GM19043 (cell line): ENCODE data around the gene PANK4.
"Not testable (repeated sequence)": the region's sequence is repeated elsewhere in the genome, so short reads cannot be mapped to it uniquely, and the experiment has no call there.

Experiments
- ATAC-seq: cut with Tn5 transposase; IDR thresholded peaks from one replicate; pipeline ENCODE4 v1.9.1; 2021; ENCODE audit warnings: low read depth; ENCODE audit not compliant: unreplicated experiment

The PANK4 gene

DNA sequence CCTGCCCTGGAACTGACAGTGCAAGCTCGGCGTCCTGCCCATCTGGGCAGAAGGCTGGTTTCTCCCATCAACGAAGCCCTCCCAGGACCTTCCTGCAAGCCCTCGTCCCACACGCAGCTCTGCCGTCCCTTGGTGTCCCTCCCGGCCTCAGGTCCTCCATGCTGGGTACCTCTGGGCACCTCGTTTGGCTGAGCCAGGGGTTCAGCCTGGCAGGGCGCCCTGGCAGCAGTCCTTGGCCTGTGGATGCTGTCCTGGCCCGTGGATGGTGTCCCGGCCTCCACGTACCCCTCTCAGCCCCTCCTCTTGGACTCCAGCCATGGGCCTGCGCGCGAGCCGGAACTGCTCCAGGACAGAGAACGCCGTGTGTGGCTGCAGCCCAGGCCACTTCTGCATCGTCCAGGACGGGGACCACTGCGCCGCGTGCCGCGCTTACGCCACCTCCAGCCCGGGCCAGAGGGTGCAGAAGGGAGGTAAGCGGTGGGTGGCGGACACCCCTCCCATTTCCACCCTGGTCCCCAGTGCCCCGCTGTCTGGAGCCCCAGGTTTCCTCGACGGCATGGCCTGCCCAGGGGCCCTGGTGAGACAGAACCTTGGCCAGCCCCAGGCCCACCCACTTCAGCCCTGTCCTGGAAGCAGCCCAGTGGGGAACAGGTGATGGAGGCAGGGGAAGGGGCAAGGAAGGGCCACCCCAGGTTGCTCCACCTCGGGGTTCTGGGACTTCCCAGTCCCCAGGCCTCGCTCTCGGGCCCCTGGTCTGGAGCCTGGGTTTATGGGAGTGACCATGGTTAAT lies 33.3 kb upstream of the PANK4 start:
- ATAC-seq: no peak

DNA sequence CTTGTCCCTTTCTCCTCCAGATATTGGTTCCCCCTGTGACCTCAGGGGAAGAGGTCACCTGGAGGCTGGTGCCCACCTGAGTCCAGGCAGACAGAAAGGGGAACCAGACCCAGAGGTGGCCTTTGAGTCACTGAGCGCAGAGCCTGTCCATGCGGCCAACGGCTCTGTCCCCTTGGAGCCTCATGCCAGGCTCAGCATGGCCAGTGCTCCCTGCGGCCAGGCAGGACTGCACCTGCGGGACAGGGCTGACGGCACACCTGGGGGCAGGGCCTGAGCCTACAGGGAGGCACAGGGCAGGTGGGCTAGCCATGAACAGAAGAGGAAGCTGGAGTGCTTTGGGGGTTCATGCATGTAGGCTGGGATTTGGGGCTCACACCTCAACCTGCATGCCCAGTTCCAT lies 32.5 kb upstream of the PANK4 start:
- ATAC-seq: no peak

DNA sequence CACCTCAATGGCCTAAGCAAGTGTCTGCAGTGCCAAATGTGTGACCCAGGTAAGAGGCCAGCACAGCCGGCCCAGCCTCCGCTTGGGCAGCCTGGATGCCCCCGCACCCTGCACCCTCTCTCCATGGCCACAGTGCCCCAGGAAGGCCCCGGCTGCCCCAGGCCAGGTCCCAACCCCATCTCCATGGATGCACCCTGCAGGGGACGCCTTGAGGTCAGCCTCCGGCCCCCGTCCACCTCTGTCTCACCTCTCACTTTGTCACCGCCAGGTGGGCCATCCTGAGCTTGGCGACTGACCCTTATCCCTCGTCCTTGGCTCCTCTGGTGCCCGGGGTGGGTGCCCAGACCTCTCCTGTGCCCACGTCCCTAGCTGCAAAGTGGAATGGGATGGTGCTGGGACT lies 32.0 kb upstream of the PANK4 start:
- no peak for ATAC-seq

GRCh38 chr1:2557482-2558400 lies 31.3 kb upstream of the PANK4 start:
- no peak for ATAC-seq

- ATAC-seq: peak; percentile 26
These were observed 30.5 kb upstream of the PANK4 start for GRCh38 chr1:2556678-2557481.

- ATAC-seq: peak; percentile 50
These were observed 29.9 kb upstream of the PANK4 start, which contains the start of gene TNFRSF14 for GRCh38 chr1:2556277-2556677. TNFRSF14 (plus strand) TSS chr1:2556371; CDS start chr1:2556665, 294 bp downstream.

- ATAC-seq: peak; percentile 38
These were observed 29.4 kb upstream of the PANK4 start for GRCh38 chr1:2555634-2556276.

GRCh38 chr1:2554621-2555387 lies 28.4 kb upstream of the PANK4 start:
- no peak for ATAC-seq

- ATAC-seq: no peak
These were observed 27.6 kb upstream of the PANK4 start for GRCh38 chr1:2553871-2554620.

GRCh38 chr1:2553076-2553475 lies 26.7 kb upstream of the PANK4 start:
- ATAC-seq: not testable (repeated sequence)

- ATAC-seq: no peak
These were observed 25.8 kb upstream of the PANK4 start for GRCh38 chr1:2552189-2552588.

DNA sequence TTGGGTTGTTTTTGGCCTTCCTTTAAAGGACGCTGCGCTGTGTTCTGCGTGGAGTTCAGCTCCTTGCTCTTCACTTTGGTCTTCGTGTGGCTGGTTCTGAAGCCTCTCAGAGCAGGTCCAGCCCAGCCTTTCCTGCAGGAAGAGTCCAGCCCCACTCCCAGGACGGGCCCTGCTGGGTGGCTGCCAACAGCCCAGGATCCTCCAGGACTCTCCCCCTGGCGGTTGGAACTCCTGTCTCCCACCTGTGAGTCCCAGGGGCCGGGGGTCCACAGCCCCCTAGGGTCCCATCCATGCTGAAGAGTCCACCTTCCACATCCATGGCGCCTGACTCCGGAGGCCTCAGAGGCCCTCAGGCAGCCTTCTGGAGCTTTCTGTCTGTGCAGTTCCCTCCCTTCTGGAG lies 25.1 kb upstream of the PANK4 start:
- not testable (repeated sequence) for ATAC-seq

GRCh38 chr1:2550309-2550861 lies 24.0 kb upstream of the PANK4 start:
- not testable (repeated sequence) for ATAC-seq

GRCh38 chr1:2549367-2550029 lies 23.1 kb upstream of the PANK4 start:
- not testable (repeated sequence) for ATAC-seq

GRCh38 chr1:2548068-2548589 lies 21.7 kb upstream of the PANK4 start:
- ATAC-seq: peak; percentile 3

- ATAC-seq: no peak
These were observed 21.0 kb upstream of the PANK4 start for GRCh38 chr1:2547210-2548067.
